A549 (cell line): ENCODE results near the gene LAMA3. TPM values are rescaled to one million over a fixed set of nuclear protein-coding genes. Genes with fewer than 3 reads are reported as not detected.

Source experiments
- ATAC-seq, 2 experiments: fragments of 200-7000 bp in 1 of 2; fragments of >200 bp in 1 of 2; cut with Nextera tagmentation in 1 of 2; cut with Tn5 transposase in 1 of 2; 3 replicates each; pipeline versions ENCODE4 v1.8.0 to v1.9.1; 2018 to 2020; ENCODE audit warnings: mild to moderate bottlenecking in 1 of 2, moderate library complexity in 1 of 2
- CTCF ChIA-PET: fragments of 300-600 bp; sonication (Branson Sonifier 250); formaldehyde crosslinking; extraction: SDS; loops from one replicate; lab custom pipeline; 2021; ENCODE audit warnings: antibody characterized with exemption, inconsistent platforms; lab: Yijun Ruan, JAX
- POLR2A ChIA-PET: fragments of 350-600 bp; formaldehyde crosslinking; extraction: SDS; loops from one replicate; lab custom pipeline; 2021; ENCODE audit warnings: antibody characterized with exemption, inconsistent platforms; lab: Yijun Ruan, JAX
- DNase-seq, 2 experiments: peaks; one replicate each; pipeline versions ENCODE4 v3.0.0 to v3.0.0-alpha.2; 2011 to 2016; ENCODE audit warnings: low read depth in 1 of 2, low spot score in 1 of 2
- FAIRE-seq: peaks from 2 replicates; lab custom pipeline; 2011; peaks lifted over from hg19 to GRCh38; lab: Jason Lieb, UNC
- H3K27ac ChIP-seq, 2 experiments: fragments of >200 bp; sonication (Bioruptor Twin); formaldehyde crosslinking; 3 replicates each; pipeline ENCODE4 v1.5.1; 2016 to 2017
- H3K4me1 ChIP-seq: fragments of >200 bp; sonication (Bioruptor Twin); formaldehyde crosslinking; 3 replicates; pipeline ENCODE4 v1.6.1; 2016
- H3K4me2 ChIP-seq: fragments of >200 bp; sonication (Bioruptor Twin); formaldehyde crosslinking; 3 replicates; pipeline ENCODE4 v1.6.1; 2016
- H3K4me3 ChIP-seq: fragments of >200 bp; sonication (Bioruptor Twin); formaldehyde crosslinking; 3 replicates; pipeline ENCODE4 v1.5.1; 2016
- H3K9me3 ChIP-seq: fragments of >200 bp; sonication (Bioruptor Twin); formaldehyde crosslinking; 3 replicates; pipeline ENCODE4 v1.6.1; 2016
- BCL3 ChIP-seq: fragments of >200 bp; sonication (Bioruptor Twin); formaldehyde crosslinking; IDR thresholded peaks from 3 replicates; pipeline ENCODE4 v1.6.1; 2016
- CEBPB ChIP-seq, 2 experiments: fragments of >200 bp in 1 of 2; sonication (Bioruptor Twin) in 1 of 2; formaldehyde crosslinking in 1 of 2; IDR thresholded peaks; 2 replicates each; pipeline ENCODE4 v1.6.1; 2012 to 2016
- CHD2 ChIP-seq: fragments of 150-350 bp; IDR thresholded peaks from 2 replicates; pipeline ENCODE4 v1.6.1; 2014; ENCODE audit warnings: low read length; ENCODE audit not compliant: partially characterized antibody
- CTCF ChIP-seq: fragments of >200 bp; sonication (Bioruptor Twin); formaldehyde crosslinking; IDR thresholded peaks from 3 replicates; pipeline ENCODE4 v1.5.1; 2016
- ESRRA ChIP-seq: fragments of 150-350 bp; IDR thresholded peaks from 2 replicates; pipeline ENCODE4 v1.6.1; 2014; ENCODE audit warnings: mild to moderate bottlenecking, low read length, borderline replicate concordance
- FOSB ChIP-seq: fragments of 250-450 bp; sonication (Bioruptor Pico); IDR thresholded peaks from 2 replicates; pipeline ENCODE4 v1.5.0; 2020; ENCODE audit warnings: mild to moderate bottlenecking, moderate library complexity
- HDAC2 ChIP-seq: fragments of 200-600 bp; sonication (generic); IDR thresholded peaks from 2 replicates; pipeline ENCODE4 v1.6.1; 2016
- HES2 ChIP-seq: fragments of >200 bp; sonication (Bioruptor Twin); formaldehyde crosslinking; IDR thresholded peaks from 2 replicates; pipeline ENCODE4 v1.6.1; 2016
- HMGXB4 ChIP-seq: fragments of 250-450 bp; sonication (Bioruptor Pico); IDR thresholded peaks from 2 replicates; pipeline ENCODE4 v1.5.0; 2021; ENCODE audit warnings: mild to moderate bottlenecking, moderate library complexity, borderline replicate concordance
- HOXB13 ChIP-seq: fragments of 250-450 bp; sonication (Bioruptor Pico); IDR thresholded peaks from 2 replicates; pipeline ENCODE4 v1.5.0; 2020; ENCODE audit warnings: low read depth, mild to moderate bottlenecking, moderate library complexity
- HOXB5 ChIP-seq: fragments of 250-450 bp; sonication (Bioruptor Pico); IDR thresholded peaks from 2 replicates; pipeline ENCODE4 v1.5.0; 2020; ENCODE audit warnings: mild to moderate bottlenecking, moderate library complexity
- JUN ChIP-seq, 2 experiments: fragments of >200 bp; sonication (Bioruptor Twin); formaldehyde crosslinking; IDR thresholded peaks; 2 replicates in 1 of 2; 3 replicates in 1 of 2; pipeline ENCODE4 v1.6.1; 2016 to 2017
- KDM1A ChIP-seq: fragments of 200-600 bp; sonication (generic); IDR thresholded peaks from 2 replicates; pipeline ENCODE4 v1.6.1; 2016; ENCODE audit warnings: low read depth, mild to moderate bottlenecking
- KDM5A ChIP-seq: fragments of 200-600 bp; sonication (generic); IDR thresholded peaks from 2 replicates; pipeline ENCODE4 v1.6.1; 2016; ENCODE audit warnings: antibody characterized with exemption, mild to moderate bottlenecking
- NFE2L2 ChIP-seq: fragments of 150-350 bp; conservative IDR thresholded peaks from 2 replicates; pipeline ENCODE4 v1.6.1; 2014; ENCODE audit warnings: low read length
- NPAS2 ChIP-seq: fragments of 250-450 bp; sonication (Bioruptor Pico); IDR thresholded peaks from 2 replicates; pipeline ENCODE4 v1.8.0; 2022; ENCODE audit warnings: mild to moderate bottlenecking, moderate library complexity, borderline replicate concordance
- NR3C1 ChIP-seq: fragments of >200 bp; sonication (Bioruptor Twin); formaldehyde crosslinking; IDR thresholded peaks from 3 replicates; pipeline ENCODE4 v1.6.1; 2017
- PHF8 ChIP-seq: fragments of 200-600 bp; sonication (generic); IDR thresholded peaks from 2 replicates; pipeline ENCODE4 v1.6.1; 2016; ENCODE audit warnings: low read depth, mild to moderate bottlenecking, antibody characterized with exemption, moderate library complexity, borderline replicate concordance
- TP53 ChIP-seq: fragments of 250-450 bp; sonication (Bioruptor Pico); IDR thresholded peaks from 2 replicates; pipeline ENCODE4 v1.5.0; 2021; ENCODE audit warnings: mild to moderate bottlenecking, moderate library complexity
- ZFP36 ChIP-seq: fragments of 450-650 bp; IDR thresholded peaks from 2 replicates; pipeline ENCODE4 v1.6.1; 2014; ENCODE audit warnings: borderline replicate concordance; ENCODE audit not compliant: partially characterized antibody
- ZNF302 ChIP-seq: fragments of 250-450 bp; sonication (Bioruptor Pico); IDR thresholded peaks from 2 replicates; pipeline ENCODE4 v1.9.0; 2021; ENCODE audit warnings: inconsistent platforms, mild to moderate bottlenecking, moderate library complexity
- WGBS: methylation state at CpG from one replicate; pipeline ENCODE4 v1.1.6; 2017; ENCODE audit errors: missing lambda C conversion rate; 5-methylcytosine and 5-hydroxymethylcytosine counted together
- polyA plus RNA-seq, 4 experiments: library from polyadenylated mRNA; depleted of rRNA in 3 of 4; stranded (reverse); fragments of >200 nt; fragmentation: RNase III in 1 of 4; extraction: RNeasy Plus Mini Kit Qiagen cat#74134 plus additional on column Dnase treatment in 1 of 4; gene quantifications; 2 replicates in 3 of 4; 3 replicates in 1 of 4; pipeline ENCODE4 v1.2.3, GENCODE V29; 2011 to 2017

LAMA3 gene
- polyA plus RNA-seq, 2 of the 4 experiments (the other 2 are of a cell fraction): 18.2 to 31.0 TPM

GRCh38 chr18:23723121-23723520 lies 33.9 kb downstream of the LAMA3 start:
- CTCF ChIA-PET: interaction anchor here (0.6 to 1.9 kb wide), 2 partner anchors 20 to 92 kb away, joined by 3 to 5 read pairs; no protein-coding TSS in a partner anchor
- Histone ChIP-seq H3K4me2 (no peak overlapping the region; the same call in 2 of the 3 replicates), H3K4me3 (no peak overlapping the region), H3K27ac (peak overlapping the region; percentile 73 to 93; a peak in 5 of 6 replicates), H3K4me1 (peaks cover 82% of the 10 kb centered on the region), H3K9me3 (peaks cover 14% of the 10 kb centered on the region; the same call in 2 of the 3 replicates)
- TF ChIP-seq NPAS2 (CRISPR knock-in tag): no peak
- TF ChIP-seq FOSB (CRISPR knock-in tag): no peak
- TF ChIP-seq BCL3: no peak
- TF ChIP-seq NR3C1: no peak
- TF ChIP-seq HES2: no peak
- no peak for TF ChIP-seq JUN (IDR thresholded peaks at IDR 0.05)
- no peak for TF ChIP-seq ESRRA
- no peak for TF ChIP-seq CEBPB (IDR thresholded peaks at IDR 0.05)
- TF ChIP-seq CTCF: no peak
- no peak for TF ChIP-seq KDM5A
- no peak for TF ChIP-seq KDM1A
- POLR2A ChIA-PET: interaction anchor here (0.6 kb wide), 1 partner anchor 83 kb away, joined by 3 read pairs; no protein-coding TSS in a partner anchor
- 89% methylated on average over 2 of the region's 2 CpGs for WGBS
- FAIRE-seq (no peak), DNase-seq (no peak), ATAC-seq (no peak)

DNA sequence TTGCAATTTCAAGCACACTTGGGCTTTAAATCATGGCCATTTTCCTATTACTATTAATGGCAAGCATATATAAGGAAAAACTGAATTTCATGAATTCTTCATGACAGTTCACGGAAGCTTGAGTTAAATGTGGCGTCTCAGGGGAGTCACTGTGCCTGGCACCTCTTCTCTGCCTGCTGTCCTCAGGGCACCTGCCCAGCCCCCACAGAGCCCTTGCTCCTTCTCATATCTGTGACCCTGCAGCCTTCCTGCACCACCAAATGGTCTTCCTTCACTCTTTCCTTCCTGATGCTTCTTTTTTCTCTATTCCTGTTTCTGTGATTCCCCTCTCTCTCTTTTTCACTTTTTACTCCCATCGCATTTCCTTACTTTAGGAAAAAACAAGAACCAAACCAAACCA lies 35.4 kb downstream of the LAMA3 start:
- TF ChIP-seq ZNF302 (CRISPR knock-in tag) (no peak), CHD2 (no peak), BCL3 (no peak), TP53 (CRISPR knock-in tag) (no peak), ZFP36 (no peak), PHF8 (no peak), HOXB5 (no peak), HMGXB4 (CRISPR knock-in tag) (no peak), HDAC2 (no peak), NFE2L2 (no peak), HES2 (no peak), HOXB13 (no peak)
- POLR2A ChIA-PET: no interaction called here
- DNase-seq (no peak), FAIRE-seq (no peak), ATAC-seq (no peak)
- Histone ChIP-seq H3K4me3 (no peak overlapping the region), H3K9me3 (peaks cover 14% of the 10 kb centered on the region; the same call in 2 of the 3 replicates), H3K4me2 (peak overlapping the region; percentile 25; the same call in 1 of the 3 replicates), H3K4me1 (peaks cover 68% of the 10 kb centered on the region), H3K27ac (peak overlapping the region; percentile 73 to 77; a peak in 4 of 6 replicates)
- CTCF ChIA-PET: no interaction called here
- WGBS: 97% methylated on average over 3 of the region's 3 CpGs
